GM06990 (cell line): ENCODE data around the gene LSM14A.

Experiments
- DNase-seq: peaks from one replicate; pipeline ENCODE4 v3.0.0-alpha.2; 2011; ENCODE audit not compliant: insufficient read length; ENCODE audit errors: extremely low read depth
- H3K27me3 ChIP-seq: replicated peaks from 2 replicates; pipeline ENCODE4 v1.6.0; 2011; ENCODE audit warnings: low read length; ENCODE audit not compliant: control insufficient read depth, insufficient read depth
- H3K36me3 ChIP-seq: 2 replicates; pipeline ENCODE4 v1.5.1; 2011; ENCODE audit warnings: low read length; ENCODE audit not compliant: control insufficient read depth, insufficient read depth
- H3K4me3 ChIP-seq: replicated peaks from 2 replicates; pipeline ENCODE4 v1.5.1; 2011; ENCODE audit warnings: low read depth, mild to moderate bottlenecking, control low read depth, low read length
- CTCF ChIP-seq: IDR thresholded peaks from 2 replicates; pipeline ENCODE4 v1.5.1; 2011; ENCODE audit warnings: low read length, control low read depth, mild to moderate bottlenecking, inconsistent platforms; ENCODE audit not compliant: insufficient read depth, poor library complexity, severe bottlenecking

Gene LSM14A

GRCh38 chr19:34184880-34185491, 12.7 kb downstream of the LSM14A start:
- no peaks in the 10 kb centered on the region for H3K27me3 ChIP-seq
- H3K36me3 ChIP-seq: peaks cover 1% of the 10 kb centered on the region
- TF ChIP-seq CTCF: no peak
- DNase-seq: no peak
- H3K4me3 ChIP-seq: no peak overlapping the region

GRCh38 chr19:34186205-34186604, 13.9 kb downstream of the LSM14A start:
- no peaks in the 10 kb centered on the region; the same call in none of the 2 replicates for H3K36me3 ChIP-seq
- no peak for TF ChIP-seq CTCF
- no peaks in the 10 kb centered on the region for H3K27me3 ChIP-seq
- DNase-seq: no peak
- no peak overlapping the region for H3K4me3 ChIP-seq

GRCh38 chr19:34187011-34187410, 14.7 kb downstream of the LSM14A start:
- Histone ChIP-seq H3K36me3 (no peaks in the 10 kb centered on the region), H3K4me3 (no peak overlapping the region), H3K27me3 (no peaks in the 10 kb centered on the region)
- no peak for TF ChIP-seq CTCF
- DNase-seq: no peak

- Histone ChIP-seq H3K27me3 (no peaks in the 10 kb centered on the region), H3K4me3 (no peak overlapping the region), H3K36me3 (no peaks in the 10 kb centered on the region)
- TF ChIP-seq CTCF: no peak
- DNase-seq: no peak
These were observed 16.1 kb downstream of the LSM14A start for GRCh38 chr19:34188408-34188807.

DNA sequence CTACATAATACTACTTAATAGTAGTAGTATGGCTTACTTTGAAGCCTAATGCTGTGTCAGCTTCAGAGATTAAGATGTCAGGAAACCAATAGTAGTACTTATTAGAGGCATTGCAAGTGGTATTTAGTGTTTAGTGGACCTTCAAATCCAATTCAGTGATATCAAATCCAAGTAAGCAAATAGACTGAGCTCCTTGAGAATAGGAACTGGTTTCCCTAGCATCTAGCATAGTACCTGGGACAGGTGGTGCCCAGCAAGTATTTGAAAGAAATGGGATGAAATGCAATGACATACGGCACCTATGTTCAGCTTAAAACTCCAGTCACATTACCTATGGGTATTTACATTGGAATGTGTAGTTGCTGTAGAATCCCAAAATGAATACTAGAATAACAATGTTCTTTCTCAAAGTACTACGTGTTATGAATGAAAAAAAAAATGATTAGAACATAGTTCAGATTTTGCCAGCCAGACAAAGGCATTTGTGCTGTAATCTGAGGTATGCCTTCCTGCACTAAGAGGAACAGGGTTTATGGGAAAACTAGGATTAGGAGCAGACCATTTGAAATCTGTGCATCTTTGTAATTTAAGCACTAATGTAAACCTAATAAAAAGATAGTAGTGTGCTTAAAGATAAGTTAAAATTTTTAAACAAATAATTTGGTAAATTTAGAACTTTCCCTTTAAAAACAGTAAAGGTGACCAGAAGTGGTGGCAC, 17.1 kb downstream of the LSM14A start:
- Histone ChIP-seq H3K36me3 (peaks cover 2% of the 10 kb centered on the region; the same call in 1 of the 2 replicates), H3K27me3 (no peaks in the 10 kb centered on the region), H3K4me3 (no peak overlapping the region)
- no peak for DNase-seq
- no peak for TF ChIP-seq CTCF
